Smooth muscle cell (in vitro differentiated cells): Measurements from ENCODE around the gene SOX10. TPM values are rescaled to one million over a fixed set of nuclear protein-coding genes. Genes with fewer than 3 reads are reported as not detected.

Experiments
- DNase-seq: peaks from one replicate; lab custom pipeline; 2025; ENCODE audit not compliant: unreplicated experiment; lab: John Stamatoyannopoulos, UW
- H2AFZ ChIP-seq: fragments of 200-600 bp; sonication (generic); 2 replicates; pipeline ENCODE4 v1.6.0; 2016; ENCODE audit warnings: antibody characterized with exemption, low read depth, mild to moderate bottlenecking
- H3F3A ChIP-seq: fragments of 200-600 bp; sonication (generic); 2 replicates; pipeline ENCODE4 v1.6.0; 2017; ENCODE audit warnings: antibody characterized with exemption, low read depth
- H3K27ac ChIP-seq: fragments of 200-600 bp; sonication (generic); 2 replicates; pipeline ENCODE4 v1.5.1; 2016; ENCODE audit warnings: low read depth, mild to moderate bottlenecking
- H3K27me3 ChIP-seq: fragments of 200-600 bp; sonication (generic); 2 replicates; pipeline ENCODE4 v1.6.1; 2016; ENCODE audit warnings: low read depth, mild to moderate bottlenecking
- H3K36me3 ChIP-seq: fragments of 200-600 bp; sonication (generic); 2 replicates; pipeline ENCODE4 v1.5.1; 2016; ENCODE audit warnings: low read depth
- H3K4me1 ChIP-seq: fragments of 200-600 bp; sonication (generic); 2 replicates; pipeline ENCODE4 v1.5.1; 2016; ENCODE audit warnings: low read depth
- H3K4me2 ChIP-seq: fragments of 200-600 bp; sonication (generic); 2 replicates; pipeline ENCODE4 v1.6.0; 2016; ENCODE audit warnings: mild to moderate bottlenecking
- H3K4me3 ChIP-seq: fragments of 200-600 bp; sonication (generic); 2 replicates; pipeline ENCODE4 v1.5.1; 2016; ENCODE audit warnings: mild to moderate bottlenecking
- H3K79me2 ChIP-seq: fragments of 200-600 bp; sonication (generic); 2 replicates; pipeline ENCODE4 v1.6.0; 2016; ENCODE audit warnings: low read depth, mild to moderate bottlenecking
- H3K9ac ChIP-seq: fragments of 200-600 bp; sonication (generic); 2 replicates; pipeline ENCODE4 v1.6.0; 2016; ENCODE audit warnings: low read depth
- H3K9me3 ChIP-seq: fragments of 200-600 bp; sonication (generic); replicated peaks from 2 replicates; pipeline ENCODE4 v1.5.1; 2016; ENCODE audit warnings: low read depth
- H4K20me1 ChIP-seq: fragments of 200-600 bp; sonication (generic); 2 replicates; pipeline ENCODE4 v1.6.0; 2016; ENCODE audit warnings: low read depth
- CTCF ChIP-seq: fragments of 200-600 bp; sonication (generic); IDR thresholded peaks from 2 replicates; pipeline ENCODE4 v1.5.1; 2017; ENCODE audit warnings: borderline replicate concordance, mild to moderate bottlenecking, antibody characterized with exemption; ENCODE audit not compliant: insufficient read depth, poor library complexity, severe bottlenecking
- WGBS: methylation state at CpG from one replicate; pipeline ENCODE4 v1.1.7; 2016; ENCODE audit warnings: low lambda C conversion rate; 5-methylcytosine and 5-hydroxymethylcytosine counted together
- polyA plus RNA-seq: library from polyadenylated mRNA; unstranded; fragments of >200 nt; fragmentation: Nextera tagmentation; extraction: Ambion mirVana; gene quantifications from 2 replicates; pipeline ENCODE4 v1.2.1, GENCODE V29; 2016
- total RNA-seq: library from RNA; depleted of rRNA; stranded (reverse); fragments of >200 nt; gene quantifications from 2 replicates; pipeline ENCODE4 v1.2.3, GENCODE V29; 2014

Gene SOX10
- total and polyA plus RNA-seq, 2 experiments from 2014 or later = not detected

- Histone ChIP-seq H3K4me3 (no peak overlapping the region), H4K20me1 (no peaks in the 10 kb centered on the region), H2AFZ (no peak overlapping the region), H3K27ac (no peak overlapping the region), H3F3A (no peaks in the 10 kb centered on the region), H3K27me3 (no peaks in the 10 kb centered on the region), H3K4me1 (peaks cover 13% of the 10 kb centered on the region), H3K79me2 (no peaks in the 10 kb centered on the region), H3K36me3 (no peaks in the 10 kb centered on the region), H3K9me3 (no peaks in the 10 kb centered on the region), H3K4me2 (no peak overlapping the region), H3K9ac (no peak overlapping the region)
- no peak for TF ChIP-seq CTCF
- WGBS = 89% methylated on average over 18 of the region's 19 CpGs
- DNase-seq = no peak
Observed at GRCh38 chr22:38018938-38019827, 34.8 kb upstream of the SOX10 start.

- H3K27ac ChIP-seq = no peak overlapping the region
- H3K36me3 ChIP-seq = no peaks in the 10 kb centered on the region
- H3K4me2 ChIP-seq = no peak overlapping the region
- H3K27me3 ChIP-seq = no peaks in the 10 kb centered on the region
- peaks cover 13% of the 10 kb centered on the region for H3K4me1 ChIP-seq
- no peak for TF ChIP-seq CTCF
- no peak overlapping the region for H3K4me3 ChIP-seq
- H3K79me2 ChIP-seq = no peaks in the 10 kb centered on the region
- no peaks in the 10 kb centered on the region for H3F3A ChIP-seq
- no peak for DNase-seq
- WGBS = 88% methylated on average over 12 of the region's 12 CpGs
- no peaks in the 10 kb centered on the region for H4K20me1 ChIP-seq
- no peak overlapping the region for H2AFZ ChIP-seq
- no peaks in the 10 kb centered on the region for H3K9me3 ChIP-seq
- no peak overlapping the region for H3K9ac ChIP-seq
Observed at GRCh38 chr22:38017939-38018885, 33.9 kb upstream of the SOX10 start.

- Histone ChIP-seq H3K27ac (no peak overlapping the region), H3K9me3 (no peaks in the 10 kb centered on the region), H4K20me1 (no peaks in the 10 kb centered on the region), H3K4me3 (no peak overlapping the region), H3K4me1 (peaks cover 13% of the 10 kb centered on the region), H3K36me3 (no peaks in the 10 kb centered on the region), H3K27me3 (no peaks in the 10 kb centered on the region), H3K79me2 (no peaks in the 10 kb centered on the region), H3K4me2 (no peak overlapping the region), H2AFZ (no peak overlapping the region), H3K9ac (no peak overlapping the region), H3F3A (no peaks in the 10 kb centered on the region)
- no peak for TF ChIP-seq CTCF
- DNase-seq = no peak
- WGBS = 91% methylated on average over 7 of the region's 7 CpGs
Observed at GRCh38 chr22:38017272-38017920, 33.0 kb upstream of the SOX10 start.
